OCI-LY3 (cell line): Measurements from ENCODE around the gene SOX14.

Experiments used
- H2AFZ ChIP-seq: fragments of 200-600, 300-600 bp; shearing (Covaris generic); 2 replicates; pipeline ENCODE4 v1.6.0; 2014; ENCODE audit warnings: antibody characterized with exemption, low read depth, low read length
- H3K27ac ChIP-seq: fragments of 200-600, 300-600 bp; sonication (generic); 2 replicates; pipeline ENCODE4 v1.5.1; 2014; ENCODE audit warnings: mild to moderate bottlenecking, low read length, moderate library complexity, mixed read lengths
- H3K27me3 ChIP-seq: fragments of 200-600, 300-600 bp; sonication (generic); 2 replicates; pipeline ENCODE4 v1.6.1; 2014; ENCODE audit warnings: low read depth, low read length, mixed read lengths
- H3K36me3 ChIP-seq: fragments of 200-600, 300-600 bp; sonication (generic); replicated peaks from 2 replicates; pipeline ENCODE3; 2014; ENCODE audit warnings: low read depth, low read length, mixed read lengths
- H3K4me1 ChIP-seq: fragments of 300-600, 200-600 bp; sonication (generic); 2 replicates; pipeline ENCODE4 v1.6.1; 2014; ENCODE audit warnings: low read length, mixed read lengths
- H3K4me2 ChIP-seq: fragments of 200-600, 300-600 bp; sonication (generic); 2 replicates; pipeline ENCODE4 v1.6.1; 2014; ENCODE audit warnings: low read length, mixed read lengths
- H3K4me3 ChIP-seq: fragments of 300-600, 200-600 bp; sonication (generic); 2 replicates; pipeline ENCODE4 v1.5.1; 2014; ENCODE audit warnings: antibody characterized with exemption, mild to moderate bottlenecking, low read length, moderate library complexity
- H3K79me2 ChIP-seq: fragments of 300-600, 200-600 bp; shearing (Covaris generic); 2 replicates; pipeline ENCODE4 v1.6.1; 2014; ENCODE audit warnings: mild to moderate bottlenecking, low read length, mixed read lengths
- H3K9ac ChIP-seq: fragments of 300-600, 200-600 bp; shearing (Covaris generic); 2 replicates; pipeline ENCODE4 v1.6.0; 2014; ENCODE audit warnings: mild to moderate bottlenecking, low read length, moderate library complexity
- H3K9me3 ChIP-seq: fragments of 200-600, 300-600 bp; shearing (Covaris generic); 2 replicates; pipeline ENCODE4 v1.6.1; 2014; ENCODE audit warnings: low read length, mixed read lengths; ENCODE audit not compliant: insufficient read depth
- H4K20me1 ChIP-seq: fragments of 200-600, 300-600 bp; sonication (generic); 2 replicates; pipeline ENCODE4 v1.6.1; 2016; ENCODE audit warnings: low read length, mixed read lengths; ENCODE audit not compliant: insufficient read depth
- CTCF ChIP-seq: fragments of 200-600, 300-600 bp; sonication (generic); IDR thresholded peaks from 2 replicates; pipeline ENCODE4 v1.5.1; 2014; ENCODE audit warnings: antibody characterized with exemption, low read length, low read depth
- EZH2phosphoT487 ChIP-seq: fragments of 200-600 bp; shearing (Covaris generic); IDR thresholded peaks from 2 replicates; pipeline ENCODE4 v1.6.1; 2018; ENCODE audit warnings: antibody characterized with exemption, mixed run types, low read depth

The SOX14 gene

GRCh38 chr3:137760341-137761098 is 3.6 kb upstream of the SOX14 start:
- H3K36me3 ChIP-seq: no peaks in the 10 kb centered on the region
- H3K9me3 ChIP-seq: no peaks in the 10 kb centered on the region; the same call in 1 of the 2 replicates
- H2AFZ ChIP-seq: no peak overlapping the region
- H3K27me3 ChIP-seq: no peaks in the 10 kb centered on the region
- no peak overlapping the region for H3K4me3 ChIP-seq
- no peaks in the 10 kb centered on the region for H3K79me2 ChIP-seq
- no peak overlapping the region for H3K27ac ChIP-seq
- H3K4me2 ChIP-seq: no peak overlapping the region
- no peak overlapping the region for H3K9ac ChIP-seq
- H3K4me1 ChIP-seq: no peaks in the 10 kb centered on the region
- H4K20me1 ChIP-seq: no peaks in the 10 kb centered on the region
- TF ChIP-seq CTCF (no peak), EZH2phosphoT487 (no peak)

- no peaks in the 10 kb centered on the region; the same call in 1 of the 2 replicates for H3K9me3 ChIP-seq
- no peaks in the 10 kb centered on the region for H3K79me2 ChIP-seq
- H3K27ac ChIP-seq: no peak overlapping the region
- H3K9ac ChIP-seq: no peak overlapping the region
- TF ChIP-seq CTCF: no peak
- TF ChIP-seq EZH2phosphoT487: no peak
- H2AFZ ChIP-seq: no peak overlapping the region
- H3K36me3 ChIP-seq: no peaks in the 10 kb centered on the region
- no peaks in the 10 kb centered on the region for H4K20me1 ChIP-seq
- H3K4me1 ChIP-seq: no peaks in the 10 kb centered on the region
- H3K4me3 ChIP-seq: no peak overlapping the region
- no peaks in the 10 kb centered on the region for H3K27me3 ChIP-seq
- H3K4me2 ChIP-seq: no peak overlapping the region
These were observed 3.0 kb upstream of the SOX14 start for GRCh38 chr3:137761099-137761562.

- Histone ChIP-seq H3K36me3 (no peaks in the 10 kb centered on the region), H2AFZ (no peak overlapping the region), H3K9ac (no peak overlapping the region), H3K79me2 (no peaks in the 10 kb centered on the region), H3K27me3 (no peaks in the 10 kb centered on the region), H3K4me2 (no peak overlapping the region), H3K9me3 (no peaks in the 10 kb centered on the region; the same call in 1 of the 2 replicates), H3K4me1 (no peaks in the 10 kb centered on the region), H3K27ac (no peak overlapping the region), H3K4me3 (no peak overlapping the region), H4K20me1 (no peaks in the 10 kb centered on the region)
- TF ChIP-seq EZH2phosphoT487: no peak
- TF ChIP-seq CTCF: no peak
These were observed 2.3 kb upstream of the SOX14 start for GRCh38 chr3:137761563-137762503.
